HL-60 (cell line): ENCODE data around the gene SECISBP2L.
"Not testable (repeated sequence)": the region's sequence is repeated elsewhere in the genome, so short reads cannot be mapped to it uniquely, and the experiment has no call there.

ENCODE experiments used
- DNase-seq, 2 experiments: peaks; one replicate each; pipeline ENCODE4 v3.0.0-alpha.2; 2010 to 2020; ENCODE audit warnings: low read depth in 1 of 2, low spot score in 1 of 2
- H3K27ac ChIP-seq: fragments of 250-450 bp; sonication (Bioruptor Pico); replicated peaks from 2 replicates; pipeline ENCODE4 v1.5.1; 2020; ENCODE audit warnings: mild to moderate bottlenecking, moderate library complexity
- H3K27me3 ChIP-seq: fragments of 250-450 bp; sonication (Bioruptor Pico); 2 replicates; pipeline ENCODE4 v1.5.1; 2021; ENCODE audit warnings: mild to moderate bottlenecking, moderate library complexity; ENCODE audit not compliant: insufficient read depth, poor library complexity, severe bottlenecking
- H3K4me3 ChIP-seq: replicated peaks from 2 replicates; pipeline ENCODE4 v1.5.1; 2011; ENCODE audit warnings: mild to moderate bottlenecking, control low read depth, low read length; ENCODE audit not compliant: insufficient read depth
- GABPA ChIP-seq: IDR thresholded peaks from 2 replicates; pipeline ENCODE4 v1.6.1; 2012; ENCODE audit warnings: low read depth
- POLR2AphosphoS5 ChIP-seq: IDR thresholded peaks from 2 replicates; pipeline ENCODE4 v1.6.1; 2012; ENCODE audit warnings: low read depth
- SPI1 ChIP-seq: IDR thresholded peaks from 2 replicates; pipeline ENCODE4 v1.6.1; 2012; ENCODE audit warnings: low read depth, mild to moderate bottlenecking, borderline replicate concordance
- TF ChIP-seq, protein P1 (sequence below): IDR thresholded peaks from one replicate; pipeline ENCODE4 v1.5.1; 2011; ENCODE audit warnings: low read length, control low read depth, inconsistent platforms; ENCODE audit not compliant: insufficient read depth
- TF ChIP-seq, protein P2 (sequence below): IDR thresholded peaks from 2 replicates; pipeline ENCODE4 v1.6.1; 2012; ENCODE audit warnings: low read depth; ENCODE audit not compliant: insufficient replicate concordance

The SECISBP2L gene

DNA sequence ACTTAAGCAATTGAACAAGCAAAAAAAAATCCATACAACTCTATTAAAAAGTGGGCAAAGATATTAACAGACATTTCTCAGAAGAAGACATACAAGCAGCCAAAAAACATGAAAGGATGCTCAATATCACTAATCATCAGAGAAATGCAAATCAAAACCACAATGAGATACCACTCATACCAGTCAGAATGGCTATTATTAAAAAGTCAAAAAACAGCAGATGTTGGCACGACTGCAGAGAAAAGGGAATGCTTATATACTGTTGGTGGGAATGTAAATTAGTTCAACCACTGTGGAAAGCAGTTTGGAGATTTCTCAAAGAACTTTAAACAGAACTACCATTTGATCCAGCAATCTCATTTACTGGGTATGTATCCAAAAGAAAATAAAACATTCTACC lies 75.3 kb downstream of the SECISBP2L start:
- H3K27ac ChIP-seq, H3K27me3 ChIP-seq, H3K4me3 ChIP-seq, DNase-seq: not testable (repeated sequence)

DNA sequence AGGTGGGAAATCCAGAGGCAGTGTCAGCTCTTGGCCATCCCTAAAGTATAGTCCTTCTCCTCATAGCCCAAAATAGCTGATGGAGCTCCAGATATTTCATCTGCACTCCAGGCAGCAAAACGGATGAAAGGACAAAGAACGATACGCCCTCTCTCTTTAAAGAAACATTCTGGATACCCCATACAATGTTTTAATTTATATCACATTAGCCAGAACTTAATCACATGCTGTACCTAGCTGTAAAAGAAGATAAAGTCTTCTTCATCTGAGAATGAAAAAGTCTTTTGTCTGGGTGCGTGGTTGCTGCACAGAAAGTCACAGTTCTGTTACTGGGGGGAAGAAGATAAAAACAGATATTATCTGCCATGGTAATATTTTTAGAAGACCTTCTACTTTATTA lies 78.2 kb downstream of the SECISBP2L start:
- no peak for TF ChIP-seq GABPA
- no peak for TF ChIP-seq POLR2AphosphoS5
- TF ChIP-seq, protein P1, sequence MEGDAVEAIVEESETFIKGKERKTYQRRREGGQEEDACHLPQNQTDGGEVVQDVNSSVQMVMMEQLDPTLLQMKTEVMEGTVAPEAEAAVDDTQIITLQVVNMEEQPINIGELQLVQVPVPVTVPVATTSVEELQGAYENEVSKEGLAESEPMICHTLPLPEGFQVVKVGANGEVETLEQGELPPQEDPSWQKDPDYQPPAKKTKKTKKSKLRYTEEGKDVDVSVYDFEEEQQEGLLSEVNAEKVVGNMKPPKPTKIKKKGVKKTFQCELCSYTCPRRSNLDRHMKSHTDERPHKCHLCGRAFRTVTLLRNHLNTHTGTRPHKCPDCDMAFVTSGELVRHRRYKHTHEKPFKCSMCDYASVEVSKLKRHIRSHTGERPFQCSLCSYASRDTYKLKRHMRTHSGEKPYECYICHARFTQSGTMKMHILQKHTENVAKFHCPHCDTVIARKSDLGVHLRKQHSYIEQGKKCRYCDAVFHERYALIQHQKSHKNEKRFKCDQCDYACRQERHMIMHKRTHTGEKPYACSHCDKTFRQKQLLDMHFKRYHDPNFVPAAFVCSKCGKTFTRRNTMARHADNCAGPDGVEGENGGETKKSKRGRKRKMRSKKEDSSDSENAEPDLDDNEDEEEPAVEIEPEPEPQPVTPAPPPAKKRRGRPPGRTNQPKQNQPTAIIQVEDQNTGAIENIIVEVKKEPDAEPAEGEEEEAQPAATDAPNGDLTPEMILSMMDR = no peak
- TF ChIP-seq, protein P2, sequence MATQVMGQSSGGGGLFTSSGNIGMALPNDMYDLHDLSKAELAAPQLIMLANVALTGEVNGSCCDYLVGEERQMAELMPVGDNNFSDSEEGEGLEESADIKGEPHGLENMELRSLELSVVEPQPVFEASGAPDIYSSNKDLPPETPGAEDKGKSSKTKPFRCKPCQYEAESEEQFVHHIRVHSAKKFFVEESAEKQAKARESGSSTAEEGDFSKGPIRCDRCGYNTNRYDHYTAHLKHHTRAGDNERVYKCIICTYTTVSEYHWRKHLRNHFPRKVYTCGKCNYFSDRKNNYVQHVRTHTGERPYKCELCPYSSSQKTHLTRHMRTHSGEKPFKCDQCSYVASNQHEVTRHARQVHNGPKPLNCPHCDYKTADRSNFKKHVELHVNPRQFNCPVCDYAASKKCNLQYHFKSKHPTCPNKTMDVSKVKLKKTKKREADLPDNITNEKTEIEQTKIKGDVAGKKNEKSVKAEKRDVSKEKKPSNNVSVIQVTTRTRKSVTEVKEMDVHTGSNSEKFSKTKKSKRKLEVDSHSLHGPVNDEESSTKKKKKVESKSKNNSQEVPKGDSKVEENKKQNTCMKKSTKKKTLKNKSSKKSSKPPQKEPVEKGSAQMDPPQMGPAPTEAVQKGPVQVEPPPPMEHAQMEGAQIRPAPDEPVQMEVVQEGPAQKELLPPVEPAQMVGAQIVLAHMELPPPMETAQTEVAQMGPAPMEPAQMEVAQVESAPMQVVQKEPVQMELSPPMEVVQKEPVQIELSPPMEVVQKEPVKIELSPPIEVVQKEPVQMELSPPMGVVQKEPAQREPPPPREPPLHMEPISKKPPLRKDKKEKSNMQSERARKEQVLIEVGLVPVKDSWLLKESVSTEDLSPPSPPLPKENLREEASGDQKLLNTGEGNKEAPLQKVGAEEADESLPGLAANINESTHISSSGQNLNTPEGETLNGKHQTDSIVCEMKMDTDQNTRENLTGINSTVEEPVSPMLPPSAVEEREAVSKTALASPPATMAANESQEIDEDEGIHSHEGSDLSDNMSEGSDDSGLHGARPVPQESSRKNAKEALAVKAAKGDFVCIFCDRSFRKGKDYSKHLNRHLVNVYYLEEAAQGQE = no peak
- no peak for TF ChIP-seq SPI1
- Histone ChIP-seq H3K27me3 (peaks cover 13% of the 10 kb centered on the region), H3K4me3 (no peak overlapping the region), H3K27ac (no peak overlapping the region)
- DNase-seq = no peak

DNA sequence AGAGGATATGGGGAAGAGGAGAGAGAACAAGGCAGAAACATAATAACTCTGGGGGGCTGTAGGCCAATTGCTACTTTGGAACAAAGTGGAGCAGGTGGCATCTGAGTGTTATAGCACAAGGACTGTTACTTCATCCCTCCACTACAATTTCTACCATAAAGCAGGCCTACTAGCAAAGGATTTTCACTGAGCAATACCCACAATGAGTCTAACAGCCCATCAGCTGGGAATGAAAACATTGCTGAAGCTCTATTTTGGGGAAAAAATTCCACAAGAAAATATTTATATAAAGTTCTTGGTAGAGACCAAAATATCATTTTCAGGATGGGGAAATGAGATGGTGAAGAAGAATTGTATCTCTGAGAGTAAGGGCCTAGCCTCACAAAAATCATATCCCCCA lies 78.9 kb downstream of the SECISBP2L start:
- DNase-seq = no peak
- no peak overlapping the region for H3K4me3 ChIP-seq
- H3K27me3 ChIP-seq = peaks cover 15% of the 10 kb centered on the region
- no peak overlapping the region for H3K27ac ChIP-seq
- TF ChIP-seq GABPA = no peak
- TF ChIP-seq, protein P2 = no peak
- no peak for TF ChIP-seq SPI1
- TF ChIP-seq POLR2AphosphoS5 = no peak
- TF ChIP-seq, protein P1 = no peak

DNA sequence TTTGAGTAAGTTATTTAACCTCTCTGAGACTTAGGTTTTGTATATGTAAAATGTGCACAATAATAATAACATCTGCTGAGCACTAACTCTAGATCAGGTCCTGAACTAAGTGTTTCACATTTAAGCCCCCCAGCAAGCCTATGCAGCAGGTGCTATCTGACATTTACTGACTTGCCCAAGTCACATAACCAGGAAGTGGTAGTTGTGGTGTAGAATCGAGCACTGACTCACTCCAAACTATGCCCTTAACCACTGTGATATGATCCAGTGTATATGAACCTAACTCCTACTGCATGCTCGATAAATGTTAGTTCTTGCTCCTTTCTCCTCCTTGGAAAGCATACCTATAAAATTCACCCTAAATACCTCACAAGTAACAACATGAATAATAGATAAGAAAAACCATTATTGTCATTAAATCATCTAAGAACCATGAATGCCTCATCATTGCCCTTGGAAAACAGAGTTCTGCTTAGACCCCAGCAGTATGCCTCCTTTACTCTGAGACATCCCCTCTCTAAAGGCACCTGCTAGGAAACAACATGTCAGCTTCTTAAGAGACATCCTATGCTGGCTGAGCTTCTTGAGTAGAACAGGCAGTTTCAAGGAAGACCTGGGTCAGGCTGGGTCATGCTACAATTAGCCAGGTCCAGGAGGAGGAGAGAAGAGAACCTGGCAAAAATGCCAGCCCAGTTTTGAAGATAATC lies 79.5 kb downstream of the SECISBP2L start:
- H3K27ac ChIP-seq = no peak overlapping the region
- H3K4me3 ChIP-seq = no peak overlapping the region
- TF ChIP-seq, protein P1 = no peak
- peak; percentile 37; the same call in 1 of the 2 replicates for TF ChIP-seq SPI1
- no peak for TF ChIP-seq POLR2AphosphoS5
- TF ChIP-seq GABPA = no peak
- DNase-seq = peak in 1 of 2 experiments; percentile 49
- peaks cover 15% of the 10 kb centered on the region for H3K27me3 ChIP-seq
